HG03139 (cell line): ENCODE results near the gene UBLCP1.
"Not testable (repeated sequence)": the region's sequence is repeated elsewhere in the genome, so short reads cannot be mapped to it uniquely, and the experiment has no call there.

Source experiments
- ATAC-seq: cut with Tn5 transposase; IDR thresholded peaks from one replicate; pipeline ENCODE4 v1.9.1; 2021; ENCODE audit not compliant: unreplicated experiment

Gene UBLCP1

DNA sequence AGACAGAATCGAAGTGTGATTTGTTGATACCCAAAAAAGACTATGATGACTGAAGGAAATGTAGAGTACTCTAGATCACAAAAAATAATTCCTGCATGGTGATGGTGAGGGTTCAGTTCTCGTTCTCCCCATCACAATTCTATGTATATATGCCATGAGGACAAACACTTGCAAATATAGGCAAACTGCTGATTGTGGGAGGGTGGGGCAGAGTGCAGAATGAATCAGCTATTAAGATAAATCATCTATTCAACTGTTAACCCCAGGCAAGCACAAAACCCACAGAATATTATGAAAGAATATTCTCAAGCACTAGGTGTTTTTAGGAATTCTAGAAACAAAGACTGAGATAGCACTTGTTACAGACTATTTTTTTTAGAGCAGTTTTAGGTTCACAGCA lies 13.9 kb upstream of the UBLCP1 start:
- ATAC-seq, result no peak

DNA sequence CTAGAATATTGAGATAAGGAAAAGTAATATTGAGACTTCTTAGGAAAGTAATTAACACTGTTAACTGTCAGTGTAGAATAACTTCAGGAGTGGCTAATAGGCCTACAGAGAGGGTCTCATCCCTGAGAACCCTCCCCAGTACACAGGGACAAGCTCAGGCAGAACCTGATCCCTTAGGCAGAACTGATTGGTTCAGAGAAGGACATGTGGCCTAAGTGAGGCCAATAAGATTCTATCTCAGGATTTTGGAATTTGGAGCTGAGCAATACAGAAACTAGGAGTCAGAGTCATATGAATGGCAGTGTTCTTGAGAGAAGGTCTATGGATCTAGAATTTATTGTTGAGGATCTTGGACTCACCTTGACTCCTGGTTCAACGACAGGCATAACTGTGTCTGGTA lies 10.9 kb upstream of the UBLCP1 start:
- no peak for ATAC-seq

DNA sequence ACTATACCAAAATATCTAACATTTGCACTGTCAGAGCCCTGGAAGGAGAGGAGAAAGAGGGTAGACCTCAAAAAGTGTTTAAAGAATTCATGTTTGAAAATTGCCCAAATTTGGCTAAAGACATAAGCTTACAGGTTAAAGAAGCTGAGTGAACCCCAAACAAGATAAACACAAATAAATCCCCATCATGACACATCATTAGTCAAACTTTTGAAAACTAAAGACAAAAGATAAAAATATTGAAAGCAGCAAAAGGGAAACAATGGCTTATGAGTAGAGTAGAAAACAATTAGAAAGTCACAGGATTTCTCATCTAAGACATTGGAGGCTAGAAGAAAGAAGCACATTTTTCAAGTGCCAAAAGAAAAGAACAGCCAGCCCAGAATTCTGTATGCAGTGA lies 6.1 kb upstream of the UBLCP1 start:
- no peak for ATAC-seq

DNA sequence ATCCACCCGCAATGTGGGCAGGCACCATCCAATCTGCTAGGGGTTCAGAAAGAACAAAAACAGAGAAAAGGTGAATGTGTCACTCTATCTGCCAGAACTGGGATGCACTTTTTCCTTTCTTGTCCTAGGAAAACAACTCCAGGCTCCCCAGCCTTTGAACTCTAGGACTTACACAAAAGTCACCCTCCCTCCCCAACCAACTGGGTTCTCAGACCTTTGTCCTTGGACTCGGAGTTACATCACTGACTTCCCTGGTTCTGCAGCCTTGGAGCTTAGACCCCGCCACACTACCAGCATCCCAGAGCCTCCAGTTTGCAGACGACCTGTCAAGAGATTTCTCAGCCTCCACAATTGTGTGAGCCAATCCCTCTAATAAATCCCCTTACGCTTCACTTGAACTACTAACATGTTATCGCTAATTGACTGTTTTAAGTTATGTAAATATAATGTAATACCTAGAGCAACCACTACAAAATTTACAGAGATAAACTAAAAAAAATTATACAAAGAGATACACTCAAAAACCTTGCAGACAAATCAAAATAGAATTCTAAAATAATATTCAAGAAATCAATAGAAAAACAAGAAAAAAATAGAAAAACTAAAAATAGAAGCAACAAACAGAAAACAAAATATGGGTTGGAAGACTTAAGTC lies 5.3 kb upstream of the UBLCP1 start:
- ATAC-seq, result no peak

DNA sequence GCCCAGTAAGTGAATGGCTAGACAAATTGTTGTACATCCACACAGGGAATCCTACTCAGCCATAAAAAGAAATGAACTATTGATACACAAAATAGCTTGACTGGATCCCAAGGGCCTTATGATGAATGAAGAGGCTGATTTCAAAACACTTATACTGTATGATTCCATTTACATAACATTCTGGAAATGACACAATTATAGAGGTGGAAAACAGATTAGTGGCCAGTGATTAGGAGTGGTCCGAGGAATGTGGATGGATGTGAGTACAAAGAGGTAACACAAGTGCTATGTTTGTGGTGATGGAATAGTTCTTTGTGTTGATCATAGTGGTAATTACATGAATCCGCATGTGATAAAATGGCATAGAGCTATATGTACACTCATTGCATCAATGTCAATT lies 4.7 kb upstream of the UBLCP1 start:
- no peak for ATAC-seq

DNA sequence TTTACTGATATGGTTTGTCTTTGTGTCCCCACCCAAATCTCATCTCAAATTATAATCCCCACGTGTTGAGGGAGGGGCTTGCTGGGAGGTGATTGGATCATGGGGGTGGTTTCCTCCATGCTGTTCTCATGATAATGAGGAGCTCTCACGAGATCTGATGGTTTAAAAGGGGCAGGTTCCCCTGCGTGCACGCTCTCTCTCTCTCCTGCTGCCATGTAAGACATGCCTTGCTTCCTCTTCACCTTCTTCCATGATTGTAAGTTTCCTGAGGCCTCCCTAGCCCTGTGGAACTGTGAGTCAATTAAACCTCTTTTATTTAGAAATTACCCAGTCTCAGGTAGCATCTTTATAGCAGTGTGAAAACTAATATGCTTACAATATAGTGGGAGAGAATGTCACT lies 2.9 kb upstream of the UBLCP1 start:
- not testable (repeated sequence) for ATAC-seq

DNA sequence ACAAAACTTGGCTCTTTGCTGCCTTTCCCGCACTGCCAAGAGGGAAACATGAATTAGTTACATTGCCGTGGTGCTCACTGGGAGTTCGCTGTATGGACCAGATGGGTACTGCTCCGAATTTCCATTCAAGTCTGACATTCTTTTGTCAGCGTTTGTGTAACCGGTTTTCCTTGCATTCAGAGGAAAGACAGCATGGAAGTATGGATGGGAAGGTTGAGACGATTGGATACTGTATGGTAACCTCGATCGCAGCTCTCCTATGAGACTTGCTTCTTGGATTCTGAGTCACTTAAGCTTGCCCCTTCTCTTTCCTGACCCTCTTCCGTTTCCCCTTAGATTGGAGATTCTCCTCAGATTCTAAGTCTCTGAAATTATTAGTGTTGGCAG lies 625 bp upstream of the UBLCP1 start:
- ATAC-seq, result peak; percentile 10

DNA sequence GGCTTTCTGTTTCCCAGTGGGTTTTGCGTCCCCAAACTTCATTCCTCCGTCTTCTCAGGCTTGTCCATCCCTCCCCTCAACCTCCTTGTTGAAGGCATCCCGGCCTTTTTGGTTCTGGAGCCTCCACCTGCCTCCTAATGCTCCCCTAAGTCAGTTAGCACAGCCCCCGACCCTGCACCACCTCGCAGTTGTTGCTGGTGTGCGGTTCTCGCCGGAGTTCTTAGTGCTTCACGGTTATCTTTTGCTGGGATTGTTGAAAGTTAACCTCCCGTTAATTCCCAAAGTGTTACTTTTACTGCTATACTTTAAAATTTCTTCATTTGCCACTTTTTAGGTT lies 447 bp downstream of the UBLCP1 start:
- ATAC-seq, result peak; percentile 20

DNA sequence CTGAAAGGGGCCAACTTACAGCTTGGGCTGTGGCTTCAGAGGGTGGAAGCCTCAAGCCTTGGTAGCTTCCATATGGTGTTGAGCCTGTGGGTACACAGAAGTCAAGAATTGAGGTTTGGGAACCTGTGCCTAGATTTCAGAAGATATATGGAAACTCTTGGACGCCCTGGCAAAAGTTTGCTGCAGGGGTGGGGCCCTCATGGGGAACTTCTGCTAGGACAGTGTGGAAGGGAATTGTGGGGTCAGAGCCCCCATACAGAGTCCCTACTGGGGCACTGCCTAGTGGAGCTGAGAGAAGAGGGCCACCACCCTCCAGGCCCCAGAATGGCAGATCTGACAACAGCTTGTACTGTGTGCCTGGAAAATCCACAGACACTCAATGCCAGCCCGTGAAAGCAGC lies 3.7 kb downstream of the UBLCP1 start:
- not testable (repeated sequence) for ATAC-seq

DNA sequence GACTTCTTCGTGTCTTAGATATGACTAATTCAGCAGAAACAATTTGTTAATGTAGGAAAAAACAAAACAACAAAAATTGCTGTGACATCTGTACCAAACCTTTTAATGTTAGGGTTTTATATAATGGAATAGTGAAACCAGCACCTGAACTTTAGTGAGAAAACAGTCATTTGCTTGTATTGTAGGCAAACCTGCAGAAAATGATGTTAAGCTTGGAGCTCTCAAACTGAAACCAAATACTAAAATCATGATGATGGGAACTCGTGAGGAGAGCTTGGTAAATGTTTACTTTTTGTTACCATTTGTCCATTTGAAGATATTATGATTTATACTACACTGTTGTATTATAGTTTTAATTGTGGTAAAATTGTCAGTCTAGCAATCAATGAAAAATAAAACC lies 6.6 kb downstream of the UBLCP1 start:
- no peak for ATAC-seq

DNA sequence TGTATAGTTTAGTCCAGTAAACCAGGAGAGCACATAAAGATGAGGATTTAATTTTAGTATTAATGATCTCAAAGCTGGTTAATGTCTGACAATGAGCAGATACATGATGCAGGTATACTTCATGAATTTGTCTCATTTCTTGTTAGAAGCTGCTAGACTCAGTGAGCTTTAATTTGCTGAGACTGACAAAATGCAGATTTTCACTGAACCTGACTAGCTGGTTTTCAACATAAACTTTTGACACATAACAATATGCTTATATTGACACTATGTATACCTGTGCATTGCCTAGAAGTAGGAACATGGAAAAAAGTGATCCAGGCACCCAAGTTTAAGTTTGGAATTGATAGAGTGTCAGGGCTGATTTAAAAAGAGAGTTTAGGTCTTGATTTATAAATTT lies 10.8 kb downstream of the UBLCP1 start:
- ATAC-seq, result no peak

DNA sequence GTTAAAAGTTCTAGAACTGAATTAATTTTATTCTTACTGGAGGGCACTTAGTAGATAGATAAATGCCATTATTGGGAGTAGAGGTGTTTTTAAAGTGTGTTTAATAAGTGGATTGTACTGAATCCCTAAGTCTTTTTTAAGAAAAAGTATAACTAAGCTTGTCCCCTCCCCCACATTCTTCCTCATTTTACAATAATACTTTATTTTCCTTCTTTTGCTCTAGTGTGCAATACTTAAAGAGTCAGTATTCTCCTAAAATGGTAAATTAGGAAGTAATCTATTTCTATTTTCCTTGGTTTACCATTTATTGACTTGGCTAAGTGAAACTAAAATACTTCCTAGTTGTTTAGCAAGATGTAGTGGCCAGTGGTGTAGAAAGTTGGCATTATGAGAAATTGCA lies 11.6 kb downstream of the UBLCP1 start:
- ATAC-seq, result no peak

DNA sequence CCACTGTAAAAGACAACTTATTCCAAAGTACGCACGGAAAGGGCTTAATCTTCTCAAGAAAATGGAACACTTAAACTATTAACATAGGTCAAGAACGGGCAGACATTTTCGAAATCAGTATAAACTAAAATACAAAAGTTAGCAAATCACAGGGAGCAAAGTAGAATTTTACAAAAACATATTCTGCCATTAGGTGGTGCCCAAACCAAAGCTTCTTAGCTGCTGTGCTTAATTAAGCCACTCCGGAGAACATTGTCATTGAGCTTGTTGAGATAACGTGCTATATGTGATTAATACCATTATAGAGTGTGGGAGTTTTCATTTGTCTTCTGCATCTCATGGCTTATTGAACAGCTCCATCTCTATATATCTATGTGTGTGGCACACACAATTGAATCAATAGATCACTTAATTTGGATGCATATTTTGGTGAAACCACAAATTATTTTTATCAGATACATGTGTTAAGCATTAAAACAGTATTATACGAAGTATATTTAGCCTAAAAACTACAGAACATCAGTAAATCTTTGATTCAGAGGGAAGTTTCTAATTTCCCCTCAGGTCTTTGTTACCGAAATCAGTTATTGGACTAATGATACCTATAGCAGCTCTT lies 23.4 kb downstream of the UBLCP1 start:
- ATAC-seq, result no peak

DNA sequence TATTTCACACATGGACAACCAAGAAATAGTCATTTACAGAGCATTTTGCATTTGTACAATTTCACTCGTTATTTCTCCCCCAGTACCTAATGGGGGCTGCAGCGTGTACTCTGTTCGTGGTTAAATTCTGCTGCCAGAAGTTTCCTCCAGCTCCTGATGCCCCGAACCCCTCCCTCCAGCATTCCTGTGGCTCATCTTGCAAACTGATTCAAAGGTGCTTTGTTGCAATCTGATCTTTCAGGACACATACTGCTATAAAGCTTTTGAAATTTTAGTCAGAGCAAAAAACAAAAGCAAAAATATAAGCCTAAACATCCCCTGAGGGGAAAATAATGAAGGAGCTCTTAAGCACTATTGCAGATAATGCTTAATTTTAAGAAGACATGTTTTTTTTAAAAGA lies 27.7 kb downstream of the UBLCP1 start:
- ATAC-seq, result no peak

DNA sequence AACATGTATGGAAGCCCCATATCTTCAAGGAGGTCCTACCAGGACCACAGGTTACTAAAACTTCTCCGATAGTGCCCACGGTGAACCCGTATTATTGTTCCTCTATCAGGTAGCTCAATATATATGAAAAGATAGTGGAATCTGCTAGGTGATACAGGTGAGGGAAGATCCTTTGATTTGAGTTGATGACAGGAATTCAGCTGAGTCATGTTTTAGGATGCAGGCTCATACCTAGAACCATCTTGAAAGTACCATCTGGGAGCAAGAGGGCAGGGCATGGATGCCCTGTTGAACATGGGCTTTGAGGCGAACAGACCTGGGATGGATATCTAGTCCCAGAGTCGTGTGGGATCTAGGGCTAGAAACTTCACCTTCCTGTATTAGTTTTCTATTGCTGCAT lies 31.8 kb downstream of the UBLCP1 start:
- no peak for ATAC-seq

DNA sequence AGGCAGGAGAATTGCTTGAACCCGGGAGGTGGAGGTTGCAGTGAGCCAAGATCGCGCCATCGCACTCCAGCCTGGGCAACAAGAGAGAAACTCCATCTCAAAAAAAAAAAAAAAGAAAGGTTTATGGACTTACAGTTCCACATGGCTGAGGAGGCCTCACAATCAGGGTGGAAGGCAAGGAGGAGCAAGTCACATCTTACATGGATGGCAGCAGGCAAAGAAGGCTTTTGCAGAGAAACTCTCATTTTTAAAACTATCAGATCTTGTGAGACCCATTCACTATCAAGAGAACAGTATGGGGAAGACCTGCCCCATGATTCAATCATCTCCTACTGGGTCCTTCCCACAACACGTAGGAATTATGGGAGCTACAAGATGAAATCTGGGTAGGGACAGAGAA lies 34.2 kb downstream of the UBLCP1 start:
- ATAC-seq, result not testable (repeated sequence)

DNA sequence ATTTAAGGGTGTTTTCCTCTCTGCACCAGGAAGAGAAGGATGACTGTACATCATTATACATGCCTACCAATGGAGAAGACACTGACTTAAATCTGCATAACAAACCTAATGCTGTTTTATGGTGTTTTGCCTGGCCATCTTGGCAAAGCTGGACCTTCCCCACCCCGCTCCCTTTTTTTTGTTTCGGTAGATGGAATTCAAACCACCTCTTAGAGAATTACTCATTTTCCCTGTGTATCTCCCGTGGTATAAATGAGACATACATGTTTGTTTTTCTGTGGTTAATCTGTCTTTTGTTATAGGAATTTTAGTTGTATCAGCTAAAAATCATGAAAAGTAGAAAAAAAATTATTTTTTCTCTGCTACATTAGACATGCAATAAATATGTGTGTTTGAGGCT lies 38.4 kb downstream of the UBLCP1 start:
- ATAC-seq, result no peak

DNA sequence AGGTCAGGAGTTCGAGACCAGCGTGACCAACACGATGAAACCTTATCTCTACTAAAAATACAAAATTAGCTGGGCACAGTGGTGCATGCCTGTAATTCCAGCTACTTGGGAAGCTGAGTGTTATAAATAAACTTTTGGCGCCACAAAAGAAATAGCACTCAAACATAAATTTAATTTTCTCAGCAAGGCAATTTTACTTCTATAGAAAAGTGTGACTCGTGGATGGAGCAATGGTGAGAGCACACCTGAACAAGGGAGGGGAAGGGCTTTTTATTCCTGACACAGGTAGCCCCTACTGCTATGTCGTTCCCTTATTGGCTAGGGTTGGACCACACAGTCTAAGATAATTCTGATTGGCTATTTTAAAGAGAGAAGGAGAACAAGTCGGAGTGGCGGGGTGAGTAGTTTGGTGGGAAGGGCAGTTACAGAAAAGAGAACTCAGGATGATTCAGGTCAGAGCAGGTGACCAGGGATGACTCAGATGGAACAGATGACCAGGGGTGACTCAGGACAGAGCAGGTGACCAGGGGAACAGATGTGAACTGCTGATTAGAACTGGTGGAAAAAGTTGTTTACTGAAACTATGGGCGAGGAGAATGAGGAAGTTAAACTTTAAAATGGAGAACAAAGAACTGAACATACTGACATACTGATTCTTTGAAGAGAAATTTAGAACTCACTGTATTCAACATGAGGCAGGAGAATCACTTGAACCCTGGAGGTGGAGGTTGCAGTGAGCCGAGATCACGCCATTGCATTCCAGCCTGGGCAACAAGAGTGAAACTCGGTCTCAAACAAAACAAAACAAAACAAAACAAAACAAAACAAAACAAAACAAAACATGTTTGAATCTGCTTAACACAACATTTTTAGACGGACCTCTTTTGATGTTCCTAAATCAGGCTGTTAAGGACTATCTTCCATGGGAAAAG lies 39.1 kb downstream of the UBLCP1 start:
- not testable (repeated sequence) for ATAC-seq

DNA sequence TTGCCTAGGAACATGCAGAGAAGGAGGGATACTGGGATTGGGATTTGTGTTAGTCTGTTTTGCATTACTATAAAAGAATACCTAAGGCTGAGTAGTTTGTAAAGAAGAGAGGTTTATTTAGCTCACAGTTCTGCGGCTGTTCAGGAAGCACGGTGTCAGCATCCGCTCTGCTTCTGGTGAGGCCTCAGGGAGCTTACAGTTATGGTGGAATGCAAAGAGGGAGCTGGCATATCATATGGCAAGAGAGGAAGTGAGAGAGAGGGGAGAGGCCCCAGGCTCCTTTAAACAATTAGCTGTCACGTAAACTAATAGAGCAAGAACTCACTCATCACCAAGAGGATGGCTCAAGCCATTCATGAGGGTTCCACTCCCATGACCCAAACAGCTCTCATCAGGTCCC lies 40.2 kb downstream of the UBLCP1 start:
- no peak for ATAC-seq

DNA sequence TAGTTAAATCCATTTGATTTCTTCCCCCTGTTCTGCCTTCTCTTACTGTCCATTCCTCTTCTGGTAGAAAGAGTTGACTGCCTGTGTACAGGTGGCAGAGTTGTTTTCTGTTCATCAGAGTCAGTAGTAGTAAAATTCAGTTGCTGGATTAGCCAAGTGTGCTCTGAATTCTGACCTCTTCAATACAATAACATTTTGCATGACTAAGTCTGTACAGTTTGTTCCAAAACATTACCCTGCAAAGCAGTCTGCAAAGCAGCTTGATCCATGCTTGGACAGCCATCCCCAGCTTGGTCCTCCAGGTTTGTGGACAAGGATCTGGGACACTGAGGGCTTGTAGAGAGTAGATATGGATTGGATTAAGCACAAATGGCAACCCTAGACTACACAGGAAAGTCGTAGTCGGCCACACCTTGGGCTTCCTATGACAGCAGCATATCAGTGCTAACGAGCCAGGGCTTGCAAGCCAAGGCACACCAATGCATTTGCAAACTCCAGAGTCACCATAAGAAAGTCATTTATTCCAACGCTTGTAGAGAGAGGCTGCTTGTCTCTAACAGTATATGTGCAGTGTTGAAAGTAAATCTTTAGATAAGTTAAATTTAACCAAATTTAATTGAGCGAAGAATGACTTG lies 42.0 kb downstream of the UBLCP1 start:
- ATAC-seq, result no peak

DNA sequence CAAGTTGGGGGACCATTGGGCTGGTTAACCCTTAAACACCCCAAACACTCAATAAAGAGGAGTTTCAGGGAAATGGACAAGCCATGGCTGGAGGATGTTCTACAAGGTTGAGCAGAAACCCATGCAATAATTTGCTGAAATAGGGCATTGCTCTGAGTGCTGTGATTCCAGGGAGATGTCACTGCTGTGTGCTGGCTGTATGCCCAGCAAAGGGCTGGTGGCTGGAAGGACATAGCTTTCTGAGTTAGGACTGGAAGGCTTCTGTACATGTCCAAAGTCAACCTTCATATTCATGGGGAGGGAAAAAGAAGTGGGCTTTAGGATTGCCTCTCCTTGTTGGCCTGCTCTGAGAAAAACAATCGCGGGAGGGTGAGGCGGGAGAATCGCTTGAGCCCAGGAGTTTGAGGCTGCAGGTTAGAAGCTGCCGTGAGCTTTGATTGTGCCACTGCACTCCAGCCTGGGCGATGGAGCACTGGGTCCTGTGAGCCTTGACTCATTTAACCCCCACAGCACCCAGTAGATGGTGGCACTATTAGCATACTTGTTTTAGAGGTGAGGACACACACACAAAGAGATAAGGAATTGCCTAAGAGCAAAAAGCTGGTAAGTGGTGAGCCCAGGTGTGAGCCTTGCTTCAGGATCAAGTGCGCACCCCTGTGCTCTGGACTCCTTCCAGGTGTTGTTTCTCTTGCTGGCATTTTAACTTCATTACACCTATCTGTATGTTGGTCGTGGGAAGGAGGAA lies 46.8 kb downstream of the UBLCP1 start:
- ATAC-seq, result no peak
